Progenitor cell of endocrine pancreas (in vitro differentiated cells): ENCODE results near the gene PARD3. TPM values are rescaled to one million over a fixed set of nuclear protein-coding genes. Genes with fewer than 3 reads are reported as not detected.

Experiments used
- DNase-seq: peaks from one replicate; pipeline ENCODE4 v3.0.0; 2021; ENCODE audit warnings: low spot score; ENCODE audit not compliant: unreplicated experiment
- H3K27ac Mint-ChIP-seq: 2 replicates; pipeline ENCODE4 v1.8.0; 2021; ENCODE audit warnings: mild to moderate bottlenecking, moderate library complexity, mixed read lengths
- H3K27me3 Mint-ChIP-seq: 2 replicates; pipeline ENCODE4 v1.8.0; 2021; ENCODE audit warnings: mixed read lengths
- H3K36me3 Mint-ChIP-seq: 2 replicates; pipeline ENCODE4 v1.8.0; 2022; ENCODE audit warnings: mixed read lengths; ENCODE audit not compliant: insufficient read depth
- H3K4me1 Mint-ChIP-seq: 2 replicates; pipeline ENCODE4 v1.8.0; 2021; ENCODE audit warnings: low read depth, mixed read lengths
- H3K4me3 Mint-ChIP-seq: 2 replicates; pipeline ENCODE4 v1.8.0; 2021; ENCODE audit warnings: low read depth, mild to moderate bottlenecking, moderate library complexity, mixed read lengths
- H3K9me3 Mint-ChIP-seq: 2 replicates; pipeline ENCODE4 v1.8.0; 2021; ENCODE audit warnings: low read depth, mixed read lengths
- CTCF ChIP-seq: fragments of 200-600 bp; sonication (generic); IDR thresholded peaks from one replicate; pipeline ENCODE4 v1.5.0; 2021; ENCODE audit warnings: antibody characterized with exemption, mild to moderate bottlenecking; ENCODE audit not compliant: unreplicated experiment
- total RNA-seq: library from RNA; stranded (reverse); gene quantifications from 2 replicates; pipeline ENCODE4 v1.2.1, GENCODE V29; 2021

PARD3 gene
- total RNA-seq, 1 donor from 2014 or later: 85.3 TPM

DNA sequence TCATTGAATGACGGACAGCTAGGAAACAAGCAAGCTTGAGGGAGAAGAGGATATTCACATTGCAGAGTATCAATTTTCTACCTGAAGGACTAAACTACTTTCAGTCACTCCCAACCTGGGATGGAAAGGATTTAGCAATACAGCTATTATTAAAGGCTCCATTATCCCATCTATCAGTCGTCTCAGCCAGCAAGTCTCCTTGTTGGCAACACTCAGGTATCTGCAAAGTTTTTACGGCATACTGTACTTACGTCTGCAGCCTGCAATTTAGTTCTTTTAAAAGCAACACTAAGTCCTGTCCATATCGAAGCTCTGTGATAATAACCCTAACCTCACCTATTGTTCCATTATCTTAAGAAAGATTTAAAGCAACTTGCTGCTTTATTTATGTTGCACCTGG, 689.4 kb downstream of the PARD3 start:
- Mint-ChIP-seq H3K4me3 (no peak overlapping the region), H3K27ac (peak overlapping the region; percentile 22), H3K9me3 (no peaks in the 10 kb centered on the region), H3K27me3 (no peaks in the 10 kb centered on the region), H3K4me1 (peaks cover 44% of the 10 kb centered on the region), H3K36me3 (peaks cover 26% of the 10 kb centered on the region)
- DNase-seq: no peak
- TF ChIP-seq CTCF: no peak

DNA sequence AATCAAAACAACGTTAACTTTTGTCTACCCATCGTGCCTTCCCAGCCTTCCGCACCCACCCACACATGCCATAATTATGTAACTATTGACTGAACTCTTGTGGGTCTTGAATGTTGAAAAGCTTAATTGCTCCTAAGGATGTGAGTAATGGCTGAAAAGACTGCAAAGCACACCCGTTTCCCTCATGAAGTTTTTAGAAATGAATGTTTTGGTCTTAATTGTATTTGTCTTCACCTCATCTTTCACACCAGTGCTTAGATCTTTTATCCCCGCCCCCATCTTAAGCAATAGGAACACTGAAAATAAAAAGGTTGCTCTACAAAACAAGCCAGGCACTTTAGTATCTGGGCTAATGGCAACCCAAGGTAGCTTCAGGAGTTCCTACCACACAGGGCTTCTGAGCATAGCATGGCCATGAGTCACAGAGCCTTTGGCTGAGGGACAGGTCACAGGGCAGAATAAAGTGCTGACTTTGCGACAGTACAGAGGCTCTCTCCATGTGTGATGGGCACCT, 690.5 kb downstream of the PARD3 start:
- Mint-ChIP-seq H3K27me3 (no peaks in the 10 kb centered on the region), H3K4me3 (no peak overlapping the region), H3K36me3 (peaks cover 17% of the 10 kb centered on the region), H3K27ac (peak overlapping the region; percentile 93), H3K9me3 (no peaks in the 10 kb centered on the region), H3K4me1 (peaks cover 44% of the 10 kb centered on the region)
- DNase-seq: no peak
- TF ChIP-seq CTCF: no peak

- H3K27ac Mint-ChIP-seq: peak overlapping the region; percentile 93
- H3K9me3 Mint-ChIP-seq: no peaks in the 10 kb centered on the region
- peak overlapping the region; percentile 14 for H3K4me3 Mint-ChIP-seq
- DNase-seq: no peak
- H3K4me1 Mint-ChIP-seq: peaks cover 43% of the 10 kb centered on the region
- no peaks in the 10 kb centered on the region for H3K27me3 Mint-ChIP-seq
- TF ChIP-seq CTCF: no peak
- H3K36me3 Mint-ChIP-seq: peaks cover 10% of the 10 kb centered on the region
Observed at GRCh38 chr10:34121781-34122622, 693.1 kb downstream of the PARD3 start.

GRCh38 chr10:34121125-34121753, 693.9 kb downstream of the PARD3 start:
- Mint-ChIP-seq H3K27me3 (no peaks in the 10 kb centered on the region), H3K4me3 (no peak overlapping the region), H3K4me1 (peaks cover 50% of the 10 kb centered on the region), H3K9me3 (no peaks in the 10 kb centered on the region), H3K27ac (peak overlapping the region; percentile 93), H3K36me3 (peaks cover 11% of the 10 kb centered on the region)
- TF ChIP-seq CTCF: no peak
- no peak for DNase-seq

DNA sequence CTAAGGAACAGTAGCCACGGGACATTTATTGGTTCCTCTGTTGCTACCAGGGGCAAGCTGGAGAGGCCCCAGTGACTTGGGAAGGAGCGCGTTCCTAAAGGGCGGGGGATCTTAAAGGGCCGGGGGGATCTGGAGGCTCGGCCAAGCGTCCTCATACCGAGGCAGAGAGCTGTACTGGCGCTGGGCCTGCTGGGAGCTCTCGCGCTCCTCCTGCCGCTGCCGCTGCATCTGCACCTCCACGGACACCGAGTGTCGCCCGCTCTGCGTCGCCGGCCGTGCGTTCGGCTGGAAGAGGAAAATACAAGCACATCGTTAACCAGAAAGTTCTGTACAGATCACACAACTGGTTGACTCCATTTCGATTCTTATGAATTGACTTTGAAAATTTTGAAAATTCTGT, 695.6 kb downstream of the PARD3 start:
- DNase-seq: no peak
- peaks cover 42% of the 10 kb centered on the region for H3K4me1 Mint-ChIP-seq
- TF ChIP-seq CTCF: no peak
- no peaks in the 10 kb centered on the region for H3K27me3 Mint-ChIP-seq
- H3K4me3 Mint-ChIP-seq: no peak overlapping the region
- H3K9me3 Mint-ChIP-seq: no peaks in the 10 kb centered on the region
- H3K27ac Mint-ChIP-seq: no peak overlapping the region
- H3K36me3 Mint-ChIP-seq: peaks cover 12% of the 10 kb centered on the region
